ENCODE results near the gene PRG2.

PRG2 gene, protein sequence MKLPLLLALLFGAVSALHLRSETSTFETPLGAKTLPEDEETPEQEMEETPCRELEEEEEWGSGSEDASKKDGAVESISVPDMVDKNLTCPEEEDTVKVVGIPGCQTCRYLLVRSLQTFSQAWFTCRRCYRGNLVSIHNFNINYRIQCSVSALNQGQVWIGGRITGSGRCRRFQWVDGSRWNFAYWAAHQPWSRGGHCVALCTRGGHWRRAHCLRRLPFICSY

GRCh38 chr11:57390535-57390934 lies at the start of gene PRG2:
Gene PRG2, minus strand, starts transcription at chr11:57390650. Its CDS starts 706 bp downstream, at chr11:57389944.
- no peak for DNase-seq

DNA sequence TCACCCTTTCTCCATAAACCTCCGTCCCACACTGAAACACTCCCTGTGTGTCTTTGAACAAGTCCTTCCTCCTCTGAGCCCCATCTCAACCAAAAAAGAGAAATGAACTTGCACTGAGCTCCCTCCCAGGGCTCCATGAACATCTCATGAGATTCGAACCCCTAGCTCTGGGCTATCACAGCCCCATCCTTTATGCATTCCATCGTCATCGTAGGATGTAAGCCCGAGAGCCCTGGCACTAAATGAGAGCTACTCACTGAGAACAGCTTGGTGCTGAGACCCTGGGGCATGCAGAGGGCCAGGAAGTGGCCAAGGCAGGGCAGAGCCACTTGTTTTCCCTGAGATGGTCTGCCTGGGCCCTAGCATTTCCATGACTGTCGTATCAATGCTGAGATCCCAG lies 49.3 kb upstream of the PRG2 start:
- DNase-seq, result no peak

DNA sequence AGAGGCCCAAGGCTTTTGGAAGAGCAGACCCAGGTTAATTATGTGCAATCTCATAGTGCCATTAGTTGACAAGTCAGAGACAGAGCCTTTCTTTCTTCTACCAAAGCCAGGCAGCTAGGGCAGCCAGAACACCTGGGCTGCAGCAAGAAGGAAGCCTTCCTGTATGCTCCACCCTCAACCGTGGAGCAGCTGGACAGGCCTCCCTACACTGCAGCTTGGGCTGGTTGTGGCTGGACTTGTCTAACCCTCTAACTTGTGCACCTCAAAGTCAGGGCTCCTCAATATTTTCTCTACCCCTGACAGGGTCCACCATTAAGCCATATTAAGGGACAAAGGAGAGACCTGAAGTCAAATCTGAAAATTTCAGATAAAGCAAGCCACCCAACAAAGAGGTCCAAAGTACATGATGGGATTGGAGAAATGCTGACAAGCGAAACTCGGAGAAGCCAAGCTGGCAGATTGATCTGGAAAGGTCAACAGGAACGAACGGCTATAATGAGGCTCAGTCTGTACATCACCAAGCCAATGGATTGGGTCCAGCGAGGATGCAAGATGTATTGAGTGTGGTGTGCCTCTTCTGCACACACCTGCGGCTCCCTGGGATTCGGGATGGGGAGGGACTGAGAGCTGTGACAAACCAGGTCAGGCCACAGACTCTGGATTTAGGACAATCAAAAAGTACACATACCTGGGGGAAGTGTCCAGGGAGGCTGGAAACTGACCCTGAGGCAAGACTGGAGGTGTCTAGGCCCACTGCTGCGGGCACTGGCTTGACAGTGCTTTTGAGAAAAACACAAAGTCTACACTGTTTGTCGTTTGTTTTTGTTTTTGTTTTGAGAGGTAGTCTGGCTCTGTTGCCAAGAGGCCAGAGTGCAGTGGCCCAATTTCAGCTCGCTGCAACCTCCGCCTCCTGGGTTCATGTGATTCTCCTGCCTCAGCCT lies 48.2 kb upstream of the PRG2 start:
- no peak for DNase-seq

DNA sequence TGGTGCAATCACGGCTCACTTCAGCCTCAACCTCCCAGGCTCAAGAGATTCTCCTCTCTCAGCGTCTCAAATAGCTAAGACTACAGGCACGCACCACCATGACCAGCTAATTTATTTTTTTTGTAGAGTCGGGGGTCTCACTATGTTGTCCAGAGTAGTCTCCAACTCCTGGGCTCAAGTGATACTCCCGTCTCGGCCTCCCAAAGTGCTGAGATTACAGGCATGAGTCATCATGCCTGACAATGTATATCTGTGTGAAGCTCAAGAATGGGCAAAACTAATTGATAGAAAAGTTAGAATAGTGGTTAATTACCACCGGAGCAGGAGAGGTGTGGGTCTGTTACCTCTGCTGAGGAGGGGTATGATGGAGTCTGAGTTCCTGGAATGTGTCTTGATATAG lies 45.6 kb upstream of the PRG2 start:
- DNase-seq, result no peak

DNA sequence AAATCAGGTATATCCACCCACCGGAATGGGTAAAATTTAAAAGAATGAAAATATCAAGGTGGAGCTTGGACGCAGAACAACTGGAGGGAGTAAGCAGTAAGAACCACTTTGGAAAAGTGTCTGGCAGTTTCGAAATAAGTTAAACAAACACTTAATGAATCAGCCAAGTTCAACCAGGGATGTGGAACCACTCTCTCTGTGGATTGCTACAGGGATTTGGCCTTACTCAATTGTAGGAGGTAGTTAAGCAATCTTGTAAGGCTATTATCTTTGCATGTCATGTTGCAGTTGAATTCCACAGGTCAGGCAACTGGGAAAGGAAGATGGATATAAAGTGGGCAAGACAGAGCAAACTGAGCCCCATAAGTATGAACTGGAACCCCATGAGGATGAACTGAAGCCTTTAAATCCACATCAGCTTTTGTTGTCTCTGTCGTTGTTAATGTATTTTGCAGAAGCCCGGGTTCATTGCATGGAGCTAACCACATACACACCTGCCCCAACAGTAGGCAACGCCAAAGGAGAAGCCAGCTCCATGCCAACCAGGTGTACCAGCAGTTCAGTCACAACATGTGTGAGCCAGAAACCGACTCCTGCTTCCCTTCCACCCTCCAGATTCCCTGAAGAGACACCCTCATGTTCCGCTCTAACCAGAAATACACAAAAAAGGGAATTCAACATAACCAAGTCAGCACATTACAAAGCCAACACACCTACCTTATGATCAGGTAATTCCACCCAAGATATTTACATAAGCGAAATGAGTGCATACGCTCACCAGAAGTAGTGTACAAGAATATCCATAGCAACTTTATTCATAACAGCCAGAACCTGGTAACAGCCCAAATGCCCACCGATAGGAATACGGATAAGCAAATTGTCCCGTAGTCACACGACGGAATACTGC lies 44.4 kb upstream of the PRG2 start:
- DNase-seq, result no peak

- DNase-seq, result peak in 2 of 56 donors; percentile 8 to 20
These were observed 42.3 kb upstream of the PRG2 start for GRCh38 chr11:57432714-57433163.

- DNase-seq, result peak in 9 of 56 donors; percentile 10 to 42 (median 18)
These were observed 41.7 kb upstream of the PRG2 start for GRCh38 chr11:57432149-57432561.

GRCh38 chr11:57430952-57431351 lies 40.5 kb upstream of the PRG2 start:
- DNase-seq, result no peak

GRCh38 chr11:57429946-57430345 lies 39.5 kb upstream of the PRG2 start:
- DNase-seq, result no peak

DNA sequence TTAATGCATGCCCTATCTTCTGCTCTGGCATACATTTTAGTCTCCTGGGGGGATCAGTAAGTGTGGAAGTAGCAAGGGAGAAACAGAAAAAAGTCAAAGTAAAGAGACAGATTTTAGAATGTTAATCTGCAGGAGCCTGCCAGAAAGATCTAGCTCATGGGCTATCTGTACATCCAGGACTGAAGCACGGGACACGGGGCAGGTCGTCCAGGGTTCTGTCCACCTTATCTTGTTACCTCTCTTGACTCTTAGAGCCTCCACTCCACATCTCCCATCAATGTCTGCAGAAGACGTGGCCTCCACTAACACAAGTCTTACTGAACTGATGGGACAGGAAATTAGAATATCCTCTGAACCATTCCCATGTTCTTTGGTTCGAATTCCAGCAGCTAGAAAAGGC lies 38.2 kb upstream of the PRG2 start:
- no peak for DNase-seq

DNA sequence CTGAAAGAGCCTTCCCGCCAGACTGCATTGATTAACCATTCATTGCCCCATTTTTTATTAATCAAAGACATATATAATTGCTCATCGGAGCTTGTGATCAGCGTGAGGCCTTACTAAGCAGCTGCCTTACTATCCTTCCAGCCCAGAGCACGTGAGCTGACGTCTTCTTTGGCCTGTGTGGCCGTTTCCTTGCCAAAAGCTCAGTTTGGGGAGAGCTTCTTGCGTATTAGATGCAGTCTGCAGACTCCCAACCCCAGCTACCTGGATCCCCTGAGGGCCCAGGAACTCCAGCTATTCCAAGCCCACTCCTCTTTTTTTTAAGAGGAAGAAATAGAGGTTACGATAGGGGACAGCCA lies 37.3 kb upstream of the PRG2 start:
- peak in 29 of 56 donors; percentile 9 to 65 (median 30) for DNase-seq

- DNase-seq, result peak in 28 of 56 donors; percentile 8 to 50 (median 32)
These were observed 36.7 kb upstream of the PRG2 start, which contains the start of gene SLC43A3 for GRCh38 chr11:57426929-57427726. Gene SLC43A3, minus strand, starts transcription at chr11:57427121. Its CDS starts 949 bp downstream, at chr11:57426172.

DNA sequence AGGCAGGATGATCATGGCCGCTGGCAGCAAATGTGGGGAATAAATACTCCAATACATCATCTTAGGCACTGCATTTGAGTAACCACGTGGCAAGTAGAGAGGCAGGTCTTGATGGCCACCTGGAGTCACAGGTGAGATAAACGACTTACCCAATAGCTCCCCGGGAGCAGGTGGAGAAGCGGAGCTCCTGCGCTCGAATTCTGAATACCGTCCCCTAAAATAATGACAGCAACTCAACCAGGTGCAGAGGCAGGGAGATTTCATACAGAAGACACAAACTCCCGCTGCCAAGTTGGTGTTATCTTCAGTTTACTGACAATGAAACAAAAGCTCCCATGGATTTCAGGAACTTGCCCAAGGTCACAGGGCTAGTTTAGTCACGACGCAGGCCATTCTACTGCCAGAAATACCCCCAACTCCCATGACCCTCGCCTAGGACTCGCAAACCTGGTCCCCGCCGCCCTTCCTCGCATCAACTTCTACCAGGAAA lies 36.0 kb upstream of the PRG2 start:
- DNase-seq, result no peak

- peak in 11 of 56 donors; percentile 9 to 41 (median 16) for DNase-seq
These were observed 35.4 kb upstream of the PRG2 start for GRCh38 chr11:57425565-57426438.

- DNase-seq, result peak in 3 of 56 donors; percentile 7 to 18 (median 15)
These were observed 34.5 kb upstream of the PRG2 start for GRCh38 chr11:57424792-57425564.

DNA sequence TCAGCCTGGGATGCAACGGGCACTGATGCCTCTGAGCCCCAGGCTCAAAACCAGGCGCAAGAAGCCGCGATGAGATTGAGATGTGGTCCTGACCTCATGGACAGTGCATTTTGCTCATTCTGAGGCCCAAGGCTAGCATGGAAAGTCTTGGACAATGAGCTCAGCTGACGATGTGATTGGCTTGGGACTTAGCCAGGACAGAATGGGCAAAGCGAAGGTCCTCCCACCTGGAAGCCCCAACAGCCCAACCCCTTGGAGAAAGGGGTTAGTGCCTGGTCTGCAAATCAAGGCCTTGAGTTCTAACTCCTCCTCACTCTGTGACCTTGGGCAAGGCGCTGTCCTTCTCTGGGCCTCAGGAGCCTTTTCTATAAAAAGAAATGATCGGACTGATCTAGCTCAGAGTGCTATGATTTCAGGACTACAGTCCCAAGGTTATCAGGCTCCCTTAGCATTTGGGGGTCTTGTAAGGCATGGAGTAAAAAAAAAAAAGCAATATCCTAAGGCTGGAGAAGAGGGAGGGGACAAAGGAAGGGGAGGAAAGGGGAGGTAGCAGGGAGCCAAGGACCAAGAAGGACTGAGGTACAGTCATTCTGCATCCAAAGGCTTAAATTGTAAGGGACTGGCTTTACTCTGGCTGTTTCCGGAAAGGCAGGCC lies 33.8 kb upstream of the PRG2 start:
- no peak for DNase-seq

GRCh38 chr11:57422669-57423068 lies 32.2 kb upstream of the PRG2 start:
- DNase-seq, result no peak

DNA sequence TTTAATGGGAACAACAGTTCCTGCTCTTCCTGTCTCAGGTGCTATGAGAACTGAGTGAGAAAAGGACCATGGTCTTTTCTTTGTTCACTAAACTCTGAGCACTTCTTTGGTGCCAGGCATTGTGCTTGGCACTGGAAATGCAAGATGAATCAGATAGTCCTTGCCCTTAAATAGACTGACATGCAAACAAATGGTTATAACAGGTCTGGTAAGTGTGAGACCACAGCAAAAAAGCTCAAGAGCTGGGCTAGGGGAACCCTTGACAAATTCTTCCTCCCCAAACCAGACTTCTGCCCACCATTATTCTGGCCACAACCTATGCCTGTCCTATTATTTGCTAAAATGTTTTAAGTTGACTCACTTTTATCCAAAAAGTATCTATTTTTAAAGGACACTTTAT lies 31.4 kb upstream of the PRG2 start:
- no peak for DNase-seq

Measured in amygdala (tissue), 56 donors.